Activated T-cell treated with anti-CD3 and anti-CD28 coated beads, Interleukin-2, amount 50 U/mL, for 72 hours (primary cell): ENCODE measurements around the gene MBD3. TPM values are rescaled to one million over a fixed set of nuclear protein-coding genes. Genes with fewer than 3 reads are reported as not detected.
A peak's percentile ranks its signal among the peaks of the same experiment; 100 is the strongest.

Source experiments
- ATAC-seq, 2 donors: fragments of 150-1000 bp; cut with Tn5 transposase; replicated peaks in 1 of 2; 2 replicates each; pipeline ENCODE4 v1.10.0; 2021; ENCODE audit warnings: moderate library complexity in 2 of 2, mild to moderate bottlenecking in 1 of 2
- DNase-seq, 2 donors: peaks; one replicate each; pipeline ENCODE4 v3.0.0; 2021 to 2022; ENCODE audit warnings: mixed read lengths in 1 of 2
- H3K27ac Mint-ChIP-seq: one replicate; pipeline ENCODE4 v1.8.0; 2022; ENCODE audit warnings: mild to moderate bottlenecking, moderate library complexity, mixed read lengths
- H3K27me3 Mint-ChIP-seq: one replicate; pipeline ENCODE4 v1.8.0; 2022; ENCODE audit warnings: low read depth, mixed read lengths
- H3K36me3 Mint-ChIP-seq, 2 donors: one replicate each; pipeline ENCODE4 v1.8.0; 2022; ENCODE audit warnings: mixed read lengths in 2 of 2, mild to moderate bottlenecking in 1 of 2; ENCODE audit not compliant: insufficient read depth in 2 of 2
- H3K4me1 Mint-ChIP-seq: one replicate; pipeline ENCODE4 v1.8.0; 2022; ENCODE audit warnings: low read depth, mixed read lengths
- H3K4me3 Mint-ChIP-seq, 2 donors: one replicate each; pipeline ENCODE4 v1.8.0; 2022; ENCODE audit warnings: mild to moderate bottlenecking in 2 of 2, mixed read lengths in 2 of 2, moderate library complexity in 2 of 2
- H3K9me3 Mint-ChIP-seq, 2 donors: one replicate each; pipeline ENCODE4 v1.8.0; 2022; ENCODE audit warnings: mixed read lengths in 2 of 2
- total RNA-seq, 2 donors: library from RNA; stranded (reverse); gene quantifications; one replicate each; pipeline ENCODE4 v1.2.3, GENCODE V29; 2022

The MBD3 gene
- total RNA-seq, 2 donors from 2014 or later: 71.2 to 77.9 TPM

GRCh38 chr19:1627194-1627593, 34.5 kb upstream of the MBD3 start:
- Mint-ChIP-seq H3K27me3 (no peaks in the 10 kb centered on the region), H3K4me1 (no peaks in the 10 kb centered on the region), H3K27ac (no peak overlapping the region), H3K4me3 (no peak overlapping the region), H3K36me3 (peaks cover 0 to 2% of the 10 kb centered on the region in 2 donors), H3K9me3 (no peaks in the 10 kb centered on the region)
- ATAC-seq (no peak), DNase-seq (no peak)

DNA sequence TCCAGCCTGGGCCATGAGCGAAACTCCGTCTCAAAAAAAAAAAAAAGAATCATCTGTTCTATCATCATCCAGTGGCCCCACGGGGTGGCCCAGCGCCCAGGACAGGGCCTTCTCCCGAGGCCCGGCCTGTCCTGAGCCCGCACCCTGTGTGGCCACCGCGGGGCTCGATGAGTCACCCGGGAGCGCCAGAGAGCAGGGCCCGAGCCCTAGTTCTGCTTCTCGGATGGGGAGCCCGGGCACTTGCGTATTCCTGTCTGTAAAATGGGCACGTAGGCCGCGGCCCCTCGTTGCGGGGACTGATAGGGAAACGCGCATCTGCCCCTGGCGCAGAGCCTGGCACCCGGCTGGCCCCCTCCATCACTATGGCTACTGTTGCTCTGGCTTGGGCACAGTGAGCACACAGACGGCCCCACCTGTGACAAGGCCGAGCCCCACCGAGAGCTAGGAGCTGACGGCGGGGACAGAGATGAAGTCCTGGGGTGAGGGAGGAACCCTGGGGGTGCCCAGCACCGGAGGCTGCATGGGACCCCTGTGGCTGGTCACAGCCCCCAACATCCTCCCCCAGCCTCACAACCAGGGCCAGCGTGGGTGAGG, 33.8 kb upstream of the MBD3 start:
- Mint-ChIP-seq H3K4me3 (no peak overlapping the region), H3K4me1 (no peaks in the 10 kb centered on the region), H3K27me3 (no peaks in the 10 kb centered on the region), H3K27ac (no peak overlapping the region), H3K36me3 (peaks cover 0 to 2% of the 10 kb centered on the region in 2 donors), H3K9me3 (no peaks in the 10 kb centered on the region)
- no peak for ATAC-seq
- no peak for DNase-seq

DNA sequence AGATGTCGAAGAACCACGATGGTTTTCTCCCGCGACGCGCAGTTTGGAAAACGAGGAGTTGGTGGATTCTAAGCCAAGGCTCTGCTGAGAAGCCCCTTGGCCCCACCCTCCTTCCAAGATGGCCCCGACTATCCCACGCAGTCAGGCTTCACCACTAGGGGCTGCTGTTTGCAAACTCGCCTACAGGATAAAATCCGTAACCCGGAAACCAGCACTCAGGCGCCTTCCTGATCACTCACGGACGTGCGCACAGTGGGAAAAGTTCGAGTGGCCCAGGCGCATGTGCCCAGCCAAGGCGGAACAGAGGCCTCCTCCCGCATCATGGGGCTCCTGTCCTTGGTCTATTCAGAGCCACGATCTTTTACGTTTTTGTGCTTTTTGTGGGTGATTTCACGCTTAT, 31.8 kb upstream of the MBD3 start:
- Mint-ChIP-seq H3K27ac (no peak overlapping the region), H3K4me1 (no peaks in the 10 kb centered on the region), H3K9me3 (no peaks in the 10 kb centered on the region), H3K36me3 (peaks cover 0 to 3% of the 10 kb centered on the region in 2 donors), H3K27me3 (no peaks in the 10 kb centered on the region), H3K4me3 (no peak overlapping the region)
- peak; percentile 58 to 64 for ATAC-seq
- peak; percentile 49 to 62 for DNase-seq

DNA sequence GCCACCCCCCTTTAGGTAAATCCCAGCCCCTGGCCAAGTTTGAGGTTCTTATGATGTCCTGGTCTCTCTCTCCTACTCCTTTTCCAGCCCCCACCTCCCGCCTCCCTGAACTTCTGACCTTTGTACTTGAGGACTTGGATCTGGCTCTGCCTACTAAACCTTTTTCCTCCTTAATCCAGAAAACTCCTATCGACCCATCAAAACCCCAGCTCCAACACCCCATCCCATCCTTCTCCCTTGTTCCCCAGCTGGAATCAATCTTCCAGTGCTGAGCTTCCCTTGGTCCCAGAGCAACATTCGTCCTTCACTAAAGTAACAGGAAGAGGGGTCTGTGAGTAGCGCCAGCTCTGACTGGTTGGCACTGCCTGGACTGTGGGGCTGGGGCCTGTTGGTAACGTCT, 29.9 kb upstream of the MBD3 start:
- no peaks in the 10 kb centered on the region for H3K9me3 Mint-ChIP-seq
- DNase-seq (no peak), ATAC-seq (no peak)
- H3K27me3 Mint-ChIP-seq: no peaks in the 10 kb centered on the region
- H3K4me3 Mint-ChIP-seq: no peak overlapping the region
- no peak overlapping the region for H3K27ac Mint-ChIP-seq
- peaks cover 0 to 4% of the 10 kb centered on the region in 2 donors for H3K36me3 Mint-ChIP-seq
- H3K4me1 Mint-ChIP-seq: peaks cover 13% of the 10 kb centered on the region

DNA sequence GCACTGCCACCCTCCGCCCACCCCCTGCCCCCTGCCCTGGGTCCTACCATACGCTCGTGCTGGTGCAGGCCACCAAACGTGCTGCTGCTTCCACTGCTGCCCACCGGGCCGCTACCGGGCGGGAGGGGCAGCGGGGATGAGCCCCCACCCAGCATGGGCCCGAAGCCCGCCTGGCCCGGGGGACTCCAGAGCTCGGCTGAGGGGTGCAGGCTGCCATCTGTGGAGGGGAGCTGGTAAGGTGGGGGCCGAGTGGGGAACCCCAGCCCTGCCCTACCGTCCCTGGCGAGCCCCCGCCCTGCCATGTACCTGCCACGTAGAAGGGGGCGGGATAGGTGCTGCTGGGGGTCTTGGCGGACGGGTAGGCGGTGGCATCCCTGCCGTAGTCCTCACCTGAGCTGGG, 29.3 kb upstream of the MBD3 start:
- Mint-ChIP-seq H3K4me3 (no peak overlapping the region), H3K4me1 (peaks cover 19% of the 10 kb centered on the region), H3K9me3 (no peaks in the 10 kb centered on the region), H3K36me3 (peaks cover 0 to 4% of the 10 kb centered on the region in 2 donors), H3K27me3 (no peaks in the 10 kb centered on the region), H3K27ac (no peak overlapping the region)
- no peak for DNase-seq
- ATAC-seq: no peak

DNA sequence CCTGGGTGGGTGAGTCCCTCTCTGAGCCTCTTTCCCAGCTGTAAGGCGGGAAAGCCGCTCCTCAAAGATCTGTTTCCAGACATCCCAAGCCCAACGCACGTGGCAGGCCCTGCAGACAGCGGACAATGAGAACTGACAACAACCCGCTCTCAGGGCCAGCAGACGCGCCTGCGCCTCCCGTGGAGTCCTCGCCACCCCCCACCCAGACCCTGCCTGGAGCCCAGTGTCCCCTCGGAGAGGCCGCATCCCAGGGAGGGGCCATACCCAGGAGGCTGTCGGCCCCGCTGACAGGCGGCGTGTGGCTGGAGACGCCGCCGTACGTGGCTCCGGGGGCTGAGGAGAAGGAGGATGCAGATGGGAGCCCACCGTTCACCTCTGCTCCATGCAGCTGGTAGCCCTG, 28.9 kb upstream of the MBD3 start:
- Mint-ChIP-seq H3K4me1 (peaks cover 23% of the 10 kb centered on the region), H3K9me3 (no peaks in the 10 kb centered on the region), H3K36me3 (peaks cover 0 to 7% of the 10 kb centered on the region in 2 donors), H3K4me3 (no peak overlapping the region), H3K27ac (no peak overlapping the region), H3K27me3 (no peaks in the 10 kb centered on the region)
- DNase-seq: no peak
- ATAC-seq: no peak

DNA sequence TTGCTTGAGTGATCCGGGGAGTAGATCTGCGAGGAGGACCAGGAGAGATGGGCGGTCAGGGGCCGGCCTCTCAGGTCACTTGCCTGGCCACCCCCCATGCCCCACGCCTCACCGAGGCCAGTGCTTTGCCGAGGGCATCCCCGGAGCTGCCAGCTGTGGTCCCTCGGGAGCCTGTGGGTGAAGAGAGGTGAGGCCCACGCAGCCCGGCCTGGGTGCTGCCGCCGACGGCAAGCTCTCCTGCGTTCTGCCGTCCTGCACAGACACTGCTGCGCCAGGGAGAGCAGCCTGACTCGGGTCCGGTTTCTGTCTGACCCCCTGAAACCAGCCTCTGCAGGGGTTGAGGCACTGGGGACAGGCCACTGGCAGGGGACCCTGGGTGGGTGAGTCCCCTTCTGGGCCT, 28.4 kb upstream of the MBD3 start:
- Mint-ChIP-seq H3K27me3 (no peaks in the 10 kb centered on the region), H3K9me3 (no peaks in the 10 kb centered on the region), H3K36me3 (peaks cover 0 to 9% of the 10 kb centered on the region in 2 donors), H3K4me3 (no peak overlapping the region), H3K4me1 (peaks cover 26% of the 10 kb centered on the region), H3K27ac (no peak overlapping the region)
- ATAC-seq (no peak), DNase-seq (no peak)

- no peak overlapping the region for H3K27ac Mint-ChIP-seq
- DNase-seq (no peak), ATAC-seq (no peak)
- peaks cover 0 to 13% of the 10 kb centered on the region in 2 donors for H3K36me3 Mint-ChIP-seq
- no peak overlapping the region for H3K4me3 Mint-ChIP-seq
- H3K9me3 Mint-ChIP-seq: no peaks in the 10 kb centered on the region
- no peaks in the 10 kb centered on the region for H3K27me3 Mint-ChIP-seq
- peaks cover 26% of the 10 kb centered on the region for H3K4me1 Mint-ChIP-seq
Measured at GRCh38 chr19:1620502-1620901, 27.8 kb upstream of the MBD3 start.

GRCh38 chr19:1619703-1620102, 27.0 kb upstream of the MBD3 start:
- H3K27ac Mint-ChIP-seq: no peak overlapping the region
- peaks cover 26% of the 10 kb centered on the region for H3K4me1 Mint-ChIP-seq
- ATAC-seq: no peak
- peaks cover 0 to 16% of the 10 kb centered on the region in 2 donors for H3K36me3 Mint-ChIP-seq
- no peaks in the 10 kb centered on the region for H3K27me3 Mint-ChIP-seq
- no peak for DNase-seq
- no peaks in the 10 kb centered on the region for H3K9me3 Mint-ChIP-seq
- H3K4me3 Mint-ChIP-seq: no peak overlapping the region

DNA sequence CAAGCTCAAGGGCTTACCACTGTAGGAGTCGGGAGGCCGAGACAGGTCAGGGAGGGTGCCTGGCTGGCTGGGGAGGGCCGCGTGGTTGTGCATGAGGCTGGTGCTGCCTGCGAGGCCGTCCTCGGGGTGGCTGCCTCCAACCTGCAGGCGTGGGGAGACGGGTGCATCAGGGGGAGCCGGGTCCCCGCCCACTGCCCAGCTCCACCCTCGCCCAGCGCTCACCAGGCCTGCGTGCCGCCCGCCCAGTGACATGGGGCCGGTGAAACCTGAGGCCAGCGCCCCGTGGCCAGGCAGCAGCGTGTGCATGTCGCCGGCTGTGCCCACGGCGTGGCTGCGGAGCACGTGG, 26.4 kb upstream of the MBD3 start:
- DNase-seq: no peak
- Mint-ChIP-seq H3K36me3 (peaks cover 0 to 20% of the 10 kb centered on the region in 2 donors), H3K27me3 (no peaks in the 10 kb centered on the region), H3K4me3 (no peak overlapping the region), H3K9me3 (no peaks in the 10 kb centered on the region), H3K27ac (no peak overlapping the region), H3K4me1 (peaks cover 26% of the 10 kb centered on the region)
- no peak for ATAC-seq

- DNase-seq: peak; percentile 22 to 33
- H3K4me3 Mint-ChIP-seq: no peak overlapping the region
- no peak overlapping the region for H3K27ac Mint-ChIP-seq
- H3K9me3 Mint-ChIP-seq: no peaks in the 10 kb centered on the region
- H3K36me3 Mint-ChIP-seq: peaks cover 0 to 21% of the 10 kb centered on the region in 2 donors
- ATAC-seq: peak; percentile 59 to 60
- H3K4me1 Mint-ChIP-seq: peaks cover 26% of the 10 kb centered on the region
- no peaks in the 10 kb centered on the region for H3K27me3 Mint-ChIP-seq
Measured at GRCh38 chr19:1618157-1619093, 25.8 kb upstream of the MBD3 start.

DNA sequence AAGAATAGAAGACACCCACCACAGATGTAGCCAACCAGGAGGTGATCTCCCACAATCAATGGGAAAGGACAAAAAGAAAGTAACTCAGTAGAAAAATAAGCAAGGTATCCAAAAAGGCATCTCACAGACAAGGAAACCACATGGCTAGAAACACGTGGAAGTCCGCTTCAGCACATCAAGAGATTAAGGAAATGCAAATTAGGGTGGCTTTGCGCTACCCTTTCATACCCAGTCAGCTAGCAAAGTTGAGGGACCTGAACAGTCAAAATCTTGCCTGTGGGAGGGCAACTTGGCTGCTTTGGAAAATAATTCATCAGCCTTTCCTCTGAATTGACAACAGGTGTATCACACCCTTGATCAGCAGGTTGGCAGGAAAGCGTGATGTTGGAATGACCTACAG, 24.2 kb upstream of the MBD3 start:
- ATAC-seq: peak in 1 of 2 donors; percentile 30
- peaks cover 0 to 21% of the 10 kb centered on the region in 2 donors for H3K36me3 Mint-ChIP-seq
- H3K4me1 Mint-ChIP-seq: peaks cover 26% of the 10 kb centered on the region
- no peak overlapping the region for H3K4me3 Mint-ChIP-seq
- no peaks in the 10 kb centered on the region for H3K27me3 Mint-ChIP-seq
- peak overlapping the region; percentile 78 for H3K27ac Mint-ChIP-seq
- no peak for DNase-seq
- H3K9me3 Mint-ChIP-seq: no peaks in the 10 kb centered on the region

DNA sequence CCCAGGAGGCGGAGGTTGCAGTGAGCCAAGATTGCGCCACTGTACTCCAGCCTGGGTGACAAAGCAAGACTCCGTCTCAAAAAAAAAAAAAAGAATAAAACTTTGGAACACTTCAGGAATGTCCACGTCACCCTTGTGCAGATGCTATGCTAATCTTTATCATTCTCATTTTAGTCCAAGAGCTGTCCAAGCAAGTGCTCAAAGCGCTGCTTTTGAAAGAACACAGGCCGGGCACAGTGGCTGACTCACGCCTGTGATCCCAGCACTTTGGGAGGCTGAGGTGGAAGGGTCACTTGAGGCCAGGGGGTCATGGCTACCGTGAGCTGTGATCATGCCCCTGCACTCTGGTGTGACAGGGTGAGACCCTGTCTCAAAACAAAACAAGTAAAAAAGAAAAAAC, 23.7 kb upstream of the MBD3 start:
- DNase-seq (no peak), ATAC-seq (no peak)
- Mint-ChIP-seq H3K27ac (peak overlapping the region; percentile 78), H3K9me3 (no peaks in the 10 kb centered on the region), H3K36me3 (peaks cover 0 to 21% of the 10 kb centered on the region in 2 donors), H3K27me3 (no peaks in the 10 kb centered on the region), H3K4me1 (peaks cover 29% of the 10 kb centered on the region), H3K4me3 (no peak overlapping the region)
